ENCODE data around the gene ARHGDIB. TPM values are rescaled to one million over a fixed set of nuclear protein-coding genes. Genes with fewer than 3 reads are reported as not detected.

ARHGDIB gene
- total RNA-seq, 2 experiments from 2014 or later: 1,588 to 1,891 TPM

GRCh38 chr12:14994610-14995009 is 33.2 kb upstream of the ARHGDIB start:
- H3K4me1 Mint-ChIP-seq: peaks cover 37% of the 10 kb centered on the region
- peaks cover 14% of the 10 kb centered on the region for H3K27me3 Mint-ChIP-seq
- H3K4me3 Mint-ChIP-seq: no peak overlapping the region
- POLR2A ChIA-PET: no interaction called here
- CTCF ChIA-PET: interaction anchor here (1.6 to 1.8 kb wide), 5 partner anchors 10 to 160 kb away, joined by 3 to 8 read pairs (median 5); no protein-coding TSS in a partner anchor
- no peak for DNase-seq
- H3K36me3 Mint-ChIP-seq (ENCODE audit: low read depth): peaks cover 10% of the 10 kb centered on the region
- peak overlapping the region; percentile 72 for H3K27ac Mint-ChIP-seq
- peaks cover 23% of the 10 kb centered on the region for H3K9me3 Mint-ChIP-seq

- H3K27me3 Mint-ChIP-seq: peaks cover 10% of the 10 kb centered on the region
- no peak for DNase-seq
- peaks cover 23% of the 10 kb centered on the region for H3K9me3 Mint-ChIP-seq
- CTCF ChIA-PET: interaction anchor here (0.6 kb wide), 1 partner anchor 653 kb away, joined by 3 read pairs; no protein-coding TSS in a partner anchor
- peak overlapping the region; percentile 72 for H3K27ac Mint-ChIP-seq
- peaks cover 10% of the 10 kb centered on the region for H3K36me3 Mint-ChIP-seq (ENCODE audit: low read depth)
- POLR2A ChIA-PET: no interaction called here
- H3K4me1 Mint-ChIP-seq: peaks cover 42% of the 10 kb centered on the region
- no peak overlapping the region for H3K4me3 Mint-ChIP-seq
Observed at GRCh38 chr12:14993537-14994266, 32.3 kb upstream of the ARHGDIB start.

- H3K9me3 Mint-ChIP-seq: peaks cover 23% of the 10 kb centered on the region
- H3K4me3 Mint-ChIP-seq: no peak overlapping the region
- CTCF ChIA-PET: interaction anchor here (0.6 kb wide), 1 partner anchor 652 kb away, joined by 3 read pairs; no protein-coding TSS in a partner anchor
- POLR2A ChIA-PET: no interaction called here
- H3K36me3 Mint-ChIP-seq (ENCODE audit: low read depth): peaks cover 10% of the 10 kb centered on the region
- no peak overlapping the region for H3K27ac Mint-ChIP-seq
- no peak for DNase-seq
- H3K27me3 Mint-ChIP-seq: peaks cover 6% of the 10 kb centered on the region
- H3K4me1 Mint-ChIP-seq: peaks cover 42% of the 10 kb centered on the region
Observed at GRCh38 chr12:14993117-14993516, 31.7 kb upstream of the ARHGDIB start.

- H3K36me3 Mint-ChIP-seq (ENCODE audit: low read depth): peaks cover 10% of the 10 kb centered on the region
- CTCF ChIA-PET: no interaction called here
- H3K27me3 Mint-ChIP-seq: peaks cover 4% of the 10 kb centered on the region
- POLR2A ChIA-PET: no interaction called here
- H3K9me3 Mint-ChIP-seq: peaks cover 23% of the 10 kb centered on the region
- H3K4me3 Mint-ChIP-seq: no peak overlapping the region
- H3K4me1 Mint-ChIP-seq: peaks cover 42% of the 10 kb centered on the region
- no peak for DNase-seq
- no peak overlapping the region for H3K27ac Mint-ChIP-seq
Observed at GRCh38 chr12:14992673-14993072, 31.3 kb upstream of the ARHGDIB start.

- ChIA-PET POLR2A (no interaction called here), CTCF (interaction anchor here (1.5 kb wide), 1 partner anchor 10 kb away, joined by 4 read pairs; no protein-coding TSS in a partner anchor)
- Mint-ChIP-seq H3K36me3 (ENCODE audit: low read depth) (peaks cover 10% of the 10 kb centered on the region), H3K27ac (no peak overlapping the region), H3K4me1 (peaks cover 39% of the 10 kb centered on the region), H3K4me3 (no peak overlapping the region), H3K27me3 (no peaks in the 10 kb centered on the region), H3K9me3 (peaks cover 23% of the 10 kb centered on the region)
- no peak for DNase-seq
Observed at GRCh38 chr12:14991069-14991468, 29.7 kb upstream of the ARHGDIB start.

- no peak overlapping the region for H3K4me3 Mint-ChIP-seq
- peaks cover 23% of the 10 kb centered on the region for H3K9me3 Mint-ChIP-seq
- H3K27ac Mint-ChIP-seq: no peak overlapping the region
- H3K27me3 Mint-ChIP-seq: no peaks in the 10 kb centered on the region
- DNase-seq: no peak
- peaks cover 10% of the 10 kb centered on the region for H3K36me3 Mint-ChIP-seq (ENCODE audit: low read depth)
- peaks cover 33% of the 10 kb centered on the region for H3K4me1 Mint-ChIP-seq
- CTCF ChIA-PET: no interaction called here
- POLR2A ChIA-PET: no interaction called here
Observed at GRCh38 chr12:14989790-14990189, 28.4 kb upstream of the ARHGDIB start.

GRCh38 chr12:14988035-14988434 is 26.6 kb upstream of the ARHGDIB start:
- Mint-ChIP-seq H3K36me3 (ENCODE audit: low read depth) (peaks cover 10% of the 10 kb centered on the region), H3K27ac (no peak overlapping the region), H3K9me3 (peaks cover 21% of the 10 kb centered on the region), H3K4me1 (peaks cover 29% of the 10 kb centered on the region), H3K27me3 (no peaks in the 10 kb centered on the region), H3K4me3 (no peak overlapping the region)
- ChIA-PET CTCF (no interaction called here), POLR2A (no interaction called here)
- no peak for DNase-seq

GRCh38 chr12:14986449-14986848 is 25.0 kb upstream of the ARHGDIB start:
- CTCF ChIA-PET: no interaction called here
- H3K36me3 Mint-ChIP-seq (ENCODE audit: low read depth): peaks cover 8% of the 10 kb centered on the region
- DNase-seq: no peak
- POLR2A ChIA-PET: no interaction called here
- peaks cover 16% of the 10 kb centered on the region for H3K9me3 Mint-ChIP-seq
- H3K27ac Mint-ChIP-seq: no peak overlapping the region
- peaks cover 37% of the 10 kb centered on the region for H3K4me1 Mint-ChIP-seq
- no peaks in the 10 kb centered on the region for H3K27me3 Mint-ChIP-seq
- H3K4me3 Mint-ChIP-seq: no peak overlapping the region

GRCh38 chr12:14984766-14985285 is 23.4 kb upstream of the ARHGDIB start:
- no peak overlapping the region for H3K27ac Mint-ChIP-seq
- H3K4me1 Mint-ChIP-seq: peaks cover 53% of the 10 kb centered on the region
- H3K9me3 Mint-ChIP-seq: peaks cover 6% of the 10 kb centered on the region
- H3K4me3 Mint-ChIP-seq: no peak overlapping the region
- ChIA-PET CTCF (interaction anchor here (1.0 to 1.5 kb wide), 2 partner anchors 9 to 11 kb away, joined by 5 read pairs; no protein-coding TSS in a partner anchor), POLR2A (no interaction called here)
- no peaks in the 10 kb centered on the region for H3K27me3 Mint-ChIP-seq
- peaks cover 1% of the 10 kb centered on the region for H3K36me3 Mint-ChIP-seq (ENCODE audit: low read depth)
- no peak for DNase-seq

GRCh38 chr12:14984036-14984435 is 22.6 kb upstream of the ARHGDIB start:
- DNase-seq: no peak
- peaks cover 3% of the 10 kb centered on the region for H3K9me3 Mint-ChIP-seq
- peaks cover 56% of the 10 kb centered on the region for H3K4me1 Mint-ChIP-seq
- H3K27ac Mint-ChIP-seq: no peak overlapping the region
- ChIA-PET CTCF (interaction anchor here (0.8 to 1.1 kb wide), 3 partner anchors 12 to 46 kb away, joined by 3 to 5 read pairs (median 3); partner anchors contain the start of gene ERP27), POLR2A (no interaction called here)
- no peak overlapping the region for H3K4me3 Mint-ChIP-seq
- H3K27me3 Mint-ChIP-seq: no peaks in the 10 kb centered on the region
- no peaks in the 10 kb centered on the region for H3K36me3 Mint-ChIP-seq (ENCODE audit: low read depth)

GRCh38 chr12:14982991-14983390 is 21.6 kb upstream of the ARHGDIB start:
- no peak for DNase-seq
- Mint-ChIP-seq H3K27me3 (no peaks in the 10 kb centered on the region), H3K4me1 (peaks cover 65% of the 10 kb centered on the region), H3K9me3 (peaks cover 3% of the 10 kb centered on the region), H3K36me3 (ENCODE audit: low read depth) (no peaks in the 10 kb centered on the region), H3K4me3 (no peak overlapping the region), H3K27ac (peak overlapping the region; percentile 80)
- CTCF ChIA-PET: interaction anchor here (0.6 to 1.1 kb wide), 2 partner anchors 45 to 601 kb away, joined by 3 to 4 read pairs; partner anchors contain the start of gene ERP27
- POLR2A ChIA-PET: no interaction called here

- Mint-ChIP-seq H3K27me3 (no peaks in the 10 kb centered on the region), H3K36me3 (ENCODE audit: low read depth) (no peaks in the 10 kb centered on the region), H3K4me3 (no peak overlapping the region), H3K27ac (peak overlapping the region; percentile 80), H3K4me1 (peaks cover 70% of the 10 kb centered on the region), H3K9me3 (peaks cover 3% of the 10 kb centered on the region)
- CTCF ChIA-PET: no interaction called here
- no peak for DNase-seq
- POLR2A ChIA-PET: no interaction called here
Observed at GRCh38 chr12:14982562-14982961, 21.2 kb upstream of the ARHGDIB start.

GRCh38 chr12:14981049-14981448 is 19.6 kb upstream of the ARHGDIB start:
- no peak for DNase-seq
- Mint-ChIP-seq H3K36me3 (ENCODE audit: low read depth) (no peaks in the 10 kb centered on the region), H3K4me3 (no peak overlapping the region), H3K27ac (no peak overlapping the region), H3K27me3 (no peaks in the 10 kb centered on the region), H3K4me1 (peaks cover 70% of the 10 kb centered on the region), H3K9me3 (peaks cover 3% of the 10 kb centered on the region)
- ChIA-PET POLR2A (no interaction called here), CTCF (interaction anchor here (0.8 to 1.5 kb wide), 4 partner anchors 9 to 212 kb away, joined by 3 to 4 read pairs (median 4); no protein-coding TSS in a partner anchor)
